NCI-H1417 treated with DMSO at 0.1 percent for 48 hours (cell line): ENCODE measurements around the gene OLAH.
"Not testable (repeated sequence)": the region's sequence is repeated elsewhere in the genome, so short reads cannot be mapped to it uniquely, and the experiment has no call there.

ENCODE experiments used
- DNase-seq: peaks from one replicate; lab custom pipeline; 2025; lab: John Stamatoyannopoulos, UW

The OLAH gene

DNA sequence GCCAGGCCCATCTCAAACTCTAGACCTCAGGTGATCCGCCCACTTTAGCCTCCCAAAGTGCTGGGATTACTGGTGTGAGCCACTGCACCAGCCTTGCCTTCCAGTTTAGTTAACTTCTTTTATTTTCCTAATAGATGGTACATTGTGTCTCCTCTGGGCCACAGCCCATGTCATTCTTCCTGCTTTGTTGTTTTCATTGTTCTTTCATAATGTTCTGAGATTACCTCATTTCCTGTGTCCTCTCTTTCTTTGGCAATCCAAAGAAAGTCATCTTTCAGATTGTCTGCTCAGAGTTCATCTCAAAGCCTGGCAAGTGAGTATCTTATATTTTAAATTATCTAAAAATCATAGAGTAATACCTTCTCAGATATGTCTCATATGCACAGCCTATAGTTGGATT, at the start of gene OLAH:
Gene OLAH (plus strand): TSS at position 270 of the 400 bp plus-strand sequence. CDS start 3,346 bp downstream, outside the sequence.
- DNase-seq: no peak

DNA sequence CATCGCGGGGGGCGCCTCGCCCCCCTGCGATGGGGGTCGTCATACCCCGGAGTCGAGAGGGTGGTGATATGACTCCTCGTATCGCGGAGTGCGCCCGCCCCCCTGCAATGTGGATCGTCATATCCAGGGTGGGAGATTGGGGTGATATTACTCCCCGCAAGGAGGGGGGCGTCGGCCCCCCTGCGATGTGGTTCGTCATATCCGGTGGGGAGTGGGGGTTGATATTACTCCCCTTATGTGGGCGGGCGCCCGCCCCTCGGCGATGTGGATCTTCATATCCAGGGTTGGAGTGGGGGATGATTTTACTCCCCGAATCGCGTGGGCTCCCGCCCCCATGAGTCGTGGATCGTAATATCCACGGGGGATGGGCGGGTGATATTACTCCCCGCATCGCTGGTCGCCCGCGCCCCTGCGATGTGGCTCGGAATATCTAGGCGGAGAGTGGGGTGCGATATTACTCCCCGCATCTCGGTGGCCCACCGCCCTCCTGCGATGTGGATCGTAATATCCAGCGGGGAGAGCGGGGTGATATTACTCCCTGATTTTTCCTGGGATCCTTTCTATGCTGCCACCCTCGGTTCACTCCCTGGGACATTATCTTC, 47.7 kb upstream of the OLAH start:
- DNase-seq: no peak

DNA sequence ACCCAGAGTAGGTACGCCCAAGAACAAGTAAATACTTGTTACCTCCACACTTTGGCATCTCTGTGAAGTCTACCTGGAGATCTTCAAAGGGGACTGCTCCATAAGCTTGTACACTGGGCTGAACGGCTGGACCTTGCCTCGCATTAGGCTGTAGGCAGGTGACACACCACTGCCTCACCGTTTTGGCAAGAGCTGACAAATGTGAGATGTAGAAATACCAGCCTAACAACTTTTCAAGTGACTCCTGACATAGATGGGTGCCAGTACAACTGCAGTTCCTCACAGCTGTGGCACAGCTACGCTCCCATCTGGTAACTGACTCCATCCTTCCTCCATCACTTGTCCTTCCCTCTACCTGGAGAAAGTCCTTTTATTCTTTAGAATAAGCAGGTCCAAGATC, 30.2 kb upstream of the OLAH start:
- not testable (repeated sequence) for DNase-seq

DNA sequence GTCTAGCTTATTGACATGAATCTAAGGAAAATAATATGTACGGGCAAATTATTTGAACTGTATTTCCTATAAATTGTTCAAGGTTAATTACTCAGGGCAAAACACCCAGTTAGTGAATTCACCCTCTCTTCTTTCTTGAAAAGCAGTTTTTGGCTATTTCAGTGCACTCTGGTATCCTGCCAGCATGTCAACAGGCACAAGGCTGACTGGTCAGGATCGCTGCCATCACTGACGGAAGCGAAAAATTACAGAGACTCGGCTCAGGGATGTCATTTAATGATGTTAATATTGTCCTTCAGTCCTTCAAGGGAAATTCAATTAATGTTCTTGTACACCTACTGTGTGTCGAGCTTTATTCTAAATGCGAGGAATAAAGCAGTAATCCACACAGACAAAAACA, 28.3 kb upstream of the OLAH start:
- no peak for DNase-seq

DNA sequence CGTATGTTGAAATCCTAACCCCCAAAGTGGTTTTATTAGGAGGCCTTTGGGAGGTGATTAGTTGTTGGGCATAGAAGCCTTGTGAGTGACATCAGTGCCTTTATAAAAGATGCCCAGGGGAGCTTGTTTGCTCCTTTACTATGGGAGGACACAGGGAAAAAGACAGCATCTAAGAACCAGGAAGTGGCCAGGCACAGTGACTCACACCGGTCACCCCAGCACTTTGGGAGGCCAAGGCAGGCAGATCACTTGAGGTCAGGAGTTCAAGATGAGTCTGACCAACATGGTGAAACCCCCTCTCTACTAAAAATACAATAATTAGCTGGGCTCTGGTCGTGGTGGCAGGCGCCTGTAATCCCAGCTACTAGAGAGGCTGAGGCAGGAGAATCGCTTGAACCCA, 22.8 kb upstream of the OLAH start:
- DNase-seq: not testable (repeated sequence)

DNA sequence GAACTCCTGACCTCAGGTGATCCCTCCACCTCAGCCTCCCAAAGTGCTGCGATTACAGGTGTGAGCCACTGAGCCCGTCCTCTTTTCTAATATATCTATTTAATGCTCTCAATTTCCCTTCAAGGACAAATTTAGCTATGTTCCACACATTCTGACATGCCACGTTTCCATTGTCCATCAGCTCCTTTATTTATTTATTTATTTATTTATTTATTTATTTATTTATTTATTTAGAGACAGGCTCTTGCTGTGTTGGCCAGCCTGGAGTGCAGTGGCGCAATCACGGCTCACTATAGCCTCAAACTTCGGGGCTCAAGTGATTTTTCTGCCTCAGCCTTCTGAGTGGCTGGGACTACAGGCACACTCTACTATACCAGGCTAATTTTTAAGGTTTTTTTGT, 20.7 kb upstream of the OLAH start:
- not testable (repeated sequence) for DNase-seq

DNA sequence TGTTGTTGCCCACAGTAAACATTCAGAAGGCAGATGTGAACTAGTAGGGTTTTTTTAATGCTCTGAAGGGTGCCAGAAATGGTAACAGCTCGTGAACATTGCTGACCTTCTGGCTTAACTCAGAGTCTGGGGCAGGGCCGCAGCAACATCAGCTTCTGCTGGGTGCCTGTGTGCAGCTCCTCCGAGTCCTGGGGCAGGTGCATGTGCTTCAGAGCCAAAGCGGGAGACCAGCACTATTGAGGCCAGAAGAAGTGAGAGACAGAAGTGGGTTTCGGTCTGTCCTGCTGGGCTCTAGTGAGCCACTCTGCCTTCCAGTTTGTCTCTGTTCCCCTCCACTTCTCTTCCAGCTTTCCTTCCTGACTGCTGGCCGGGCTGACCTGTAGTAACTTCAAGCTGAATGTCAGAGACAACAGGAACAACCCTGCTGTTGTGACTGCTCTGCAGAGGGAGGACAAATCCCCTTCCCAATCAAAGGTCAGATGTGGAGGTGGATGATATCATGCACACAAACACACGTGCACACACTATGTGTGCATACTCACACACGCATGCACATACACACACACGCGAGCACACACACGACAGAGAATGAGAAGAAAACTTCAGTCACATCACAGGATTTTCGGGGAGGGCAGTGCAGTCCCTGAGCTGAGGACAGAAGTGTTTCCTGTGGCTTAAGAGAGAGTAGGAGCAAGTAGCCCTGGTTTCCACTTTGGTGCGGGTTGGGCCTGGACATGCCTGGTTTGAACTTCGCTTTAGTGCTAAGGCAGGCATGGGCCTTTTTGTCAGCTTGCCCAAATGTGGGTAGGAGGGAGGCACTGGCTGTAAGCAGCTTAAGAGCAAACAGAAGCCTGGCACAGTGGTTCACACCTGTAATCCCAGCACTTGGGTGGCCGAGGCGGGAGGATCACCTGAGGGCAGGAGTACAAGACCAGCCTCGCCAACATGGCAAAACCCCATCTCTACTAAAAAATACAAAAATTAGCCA, 19.4 kb upstream of the OLAH start:
- not testable (repeated sequence) for DNase-seq

DNA sequence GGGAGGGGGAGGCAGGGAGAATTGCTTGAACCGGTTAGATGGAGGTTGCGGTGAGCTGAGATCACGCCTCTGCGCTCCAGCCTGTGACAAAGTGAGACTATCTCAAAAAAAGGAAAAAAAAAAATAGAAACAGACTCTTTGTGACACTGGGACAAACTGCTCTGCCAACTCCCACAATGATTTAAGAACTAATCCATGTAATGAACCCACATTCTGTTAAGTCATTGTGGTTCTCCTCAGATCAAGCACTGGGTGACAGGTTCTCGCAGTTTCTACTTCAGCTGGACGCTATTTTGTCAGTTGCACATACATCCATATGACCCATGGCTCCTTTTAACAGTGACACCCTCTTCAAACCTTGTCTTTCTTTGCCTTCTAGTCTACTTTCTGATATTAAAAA, 18.7 kb upstream of the OLAH start:
- DNase-seq: not testable (repeated sequence)

DNA sequence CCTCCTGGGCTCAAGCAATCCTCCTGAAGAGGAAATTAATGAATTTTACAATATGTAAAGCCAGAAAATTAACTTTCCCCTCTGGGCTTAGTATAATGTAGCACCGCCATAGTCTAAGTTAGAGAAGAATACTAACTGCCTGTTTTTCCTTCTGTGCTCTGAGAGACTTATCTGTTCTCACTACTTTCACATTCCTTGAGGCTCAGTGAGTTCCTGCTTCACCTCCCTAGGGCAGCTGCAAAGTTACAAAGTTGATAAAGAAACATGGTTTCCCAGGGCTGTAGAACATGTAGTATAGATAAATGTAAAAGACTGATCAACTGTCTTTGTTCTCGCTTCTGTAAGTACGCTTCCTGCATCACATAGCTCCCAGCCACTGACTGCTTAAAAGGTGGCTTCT, 16.0 kb upstream of the OLAH start:
- no peak for DNase-seq

DNA sequence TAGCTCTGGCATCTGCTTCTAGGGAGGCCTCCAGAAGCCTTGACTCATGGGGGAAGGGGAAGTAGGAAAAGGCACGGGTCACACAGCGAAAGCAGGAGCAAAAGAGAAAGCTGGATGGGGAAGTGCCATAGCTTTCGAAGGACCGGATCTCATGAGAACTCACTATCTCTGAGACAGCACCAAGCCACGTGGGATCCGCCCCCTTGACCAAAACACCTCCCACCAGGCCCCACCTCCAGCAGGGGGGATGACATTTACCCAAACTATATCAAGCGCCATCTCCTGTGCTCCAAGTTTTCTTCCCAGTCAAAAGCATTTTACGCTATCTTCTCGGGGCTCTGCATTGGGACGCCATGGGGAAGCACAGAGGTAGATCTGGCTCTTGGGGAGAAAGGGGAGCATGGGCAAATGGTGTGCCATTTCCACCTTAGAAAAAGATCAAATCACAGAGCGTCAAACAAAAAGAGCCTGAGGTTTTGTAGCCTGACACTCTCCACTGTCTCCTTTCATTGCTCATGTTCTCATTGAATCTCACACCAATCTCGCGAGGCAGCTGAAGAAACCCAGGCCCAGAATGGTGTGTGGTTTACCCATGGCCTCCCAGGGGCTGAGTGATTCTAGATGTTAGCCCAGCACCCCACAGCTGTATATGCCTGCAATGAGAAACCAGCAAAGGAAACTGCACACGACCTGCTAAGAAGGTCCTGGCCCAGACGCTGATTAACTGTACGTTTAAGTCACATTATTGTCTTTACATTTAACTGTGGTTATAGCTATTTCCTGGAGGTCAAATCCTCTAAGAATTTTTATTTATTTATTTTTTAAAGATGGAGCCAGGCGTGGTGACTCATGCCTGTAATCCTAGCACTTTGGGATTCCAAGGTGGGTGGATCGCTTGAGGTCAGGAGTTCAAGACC, 8.1 kb upstream of the OLAH start:
- DNase-seq: no peak

DNA sequence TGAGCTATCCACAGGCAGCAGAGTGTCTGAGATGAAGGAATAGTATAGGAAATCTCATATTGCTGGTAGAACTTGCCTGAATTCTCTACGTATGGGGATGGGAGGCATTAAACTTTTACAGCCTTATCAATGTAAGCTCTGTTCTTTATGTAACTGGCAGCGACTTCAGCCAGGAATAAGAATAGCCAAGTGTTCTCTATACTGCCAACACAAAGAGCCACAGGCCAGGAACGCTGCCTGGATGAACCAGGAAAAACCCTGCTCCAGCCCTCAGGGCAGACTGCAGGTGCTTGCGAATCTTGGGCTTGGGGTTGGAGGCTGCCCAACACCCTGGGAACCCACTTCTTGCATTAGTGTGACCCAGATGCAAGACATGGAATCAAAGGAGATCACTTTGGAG, 6.1 kb upstream of the OLAH start:
- DNase-seq: no peak

DNA sequence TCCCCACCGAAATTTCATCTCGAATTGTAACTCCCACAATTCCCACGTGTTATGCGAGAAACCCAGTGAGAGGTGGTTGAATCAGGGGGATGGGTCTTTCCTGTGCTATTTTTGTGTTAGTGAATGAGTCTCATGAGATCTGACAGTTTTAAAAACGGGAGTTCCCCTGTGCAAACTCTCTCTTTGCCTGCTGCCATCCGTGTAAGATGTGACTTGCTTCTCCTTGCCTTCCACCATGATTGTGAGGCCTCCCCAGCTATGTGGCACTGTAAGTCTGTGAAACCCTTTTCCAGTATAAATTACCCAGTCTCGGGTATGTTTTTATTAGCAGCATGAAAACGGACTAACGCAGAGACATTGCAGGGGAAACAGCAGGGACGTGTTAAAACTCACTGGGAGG, 5.3 kb upstream of the OLAH start:
- no peak for DNase-seq

DNA sequence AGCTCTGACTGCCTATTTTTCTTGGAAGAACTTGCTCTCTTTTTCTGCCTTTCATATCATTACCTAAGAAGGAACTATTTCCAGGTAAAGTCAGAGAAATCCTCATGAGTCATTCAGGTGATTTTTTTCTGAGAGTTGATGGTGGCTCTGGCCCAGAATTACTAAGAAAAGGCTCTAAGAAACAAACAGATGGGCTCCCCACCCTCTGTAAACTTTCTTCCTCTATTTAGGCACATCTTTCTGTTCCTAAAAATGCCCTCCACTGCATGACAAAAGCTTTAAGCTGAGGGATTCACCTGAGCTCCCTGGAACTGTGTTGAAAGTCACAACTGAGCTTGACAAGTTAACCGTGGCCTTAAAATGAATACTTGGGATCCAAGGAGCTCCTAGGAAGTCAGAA, 1.6 kb downstream of the OLAH start:
- DNase-seq: no peak

DNA sequence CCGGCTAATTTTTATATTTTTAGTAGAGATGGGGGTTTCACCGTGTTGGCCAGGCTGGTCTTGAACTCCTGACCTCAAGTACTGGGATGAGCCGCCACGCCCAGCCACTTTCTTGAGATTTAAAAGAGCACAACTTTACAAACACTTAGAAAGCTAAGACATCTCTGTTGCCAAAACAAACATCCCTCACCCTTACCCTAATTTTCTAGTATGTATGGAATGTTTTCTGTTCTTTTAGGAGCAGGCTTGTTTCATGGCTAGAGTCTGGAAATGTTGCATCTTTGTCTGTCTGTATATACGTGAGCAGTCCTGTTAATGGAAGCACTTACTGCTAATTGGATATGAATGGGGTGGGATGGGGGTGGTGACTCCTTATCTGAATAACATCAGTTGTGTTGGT, 2.9 kb downstream of the OLAH start:
- DNase-seq: no peak

DNA sequence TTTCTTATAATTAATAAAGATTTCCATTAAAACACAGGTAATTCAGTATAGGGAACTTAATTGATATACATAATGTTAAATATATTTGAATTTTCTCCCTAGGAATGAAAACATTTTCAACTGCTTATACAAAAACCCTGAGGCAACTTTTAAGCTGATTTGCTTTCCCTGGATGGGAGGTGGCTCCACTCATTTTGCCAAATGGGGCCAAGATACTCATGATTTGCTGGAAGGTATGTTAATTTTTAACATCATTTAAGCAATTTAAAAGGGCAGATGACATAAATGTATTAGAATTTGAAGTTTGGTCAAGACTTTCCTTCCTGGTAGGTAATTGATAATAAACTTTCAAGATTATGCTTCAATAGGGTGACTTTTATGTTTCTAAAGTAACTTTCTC, 5.8 kb downstream of the OLAH start:
- no peak for DNase-seq

DNA sequence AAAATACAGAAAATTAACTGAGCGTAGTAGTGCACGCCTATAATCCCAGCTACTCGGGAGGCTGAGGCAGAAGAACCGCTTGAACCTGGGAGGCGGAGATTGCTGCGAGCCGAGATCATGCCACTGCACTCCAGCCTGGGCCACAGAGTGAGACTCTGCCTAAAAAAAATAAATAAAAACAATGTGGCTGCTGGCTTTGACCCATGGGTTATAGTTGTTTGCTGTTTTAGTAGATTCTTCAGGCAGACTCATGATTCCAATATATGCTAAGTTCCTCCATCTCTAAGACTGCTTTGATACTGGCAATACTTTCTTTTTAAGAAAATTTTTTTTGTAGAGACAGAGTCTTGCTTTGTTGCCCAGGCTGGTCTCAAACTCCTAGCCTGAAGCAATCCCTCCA, 8.4 kb downstream of the OLAH start:
- no peak for DNase-seq

DNA sequence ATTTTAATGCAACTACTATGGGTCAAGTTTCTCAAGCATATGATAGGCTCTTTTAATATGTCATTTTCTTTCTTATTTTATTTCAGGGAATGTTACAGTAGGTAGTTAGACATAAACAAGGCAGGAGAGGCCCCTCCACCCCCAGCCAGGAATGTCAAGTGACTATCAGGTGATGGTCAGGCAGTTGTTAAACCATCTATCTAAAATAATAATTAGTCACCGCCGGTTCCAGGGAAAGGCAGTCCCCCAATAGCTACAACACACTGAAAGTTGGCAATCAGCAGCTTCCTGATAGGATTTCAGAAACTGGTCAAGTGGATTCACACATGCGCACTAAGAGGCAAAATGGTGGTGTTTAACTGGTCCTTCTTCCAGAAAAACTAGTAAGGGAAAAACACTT, 9.3 kb downstream of the OLAH start:
- no peak for DNase-seq

DNA sequence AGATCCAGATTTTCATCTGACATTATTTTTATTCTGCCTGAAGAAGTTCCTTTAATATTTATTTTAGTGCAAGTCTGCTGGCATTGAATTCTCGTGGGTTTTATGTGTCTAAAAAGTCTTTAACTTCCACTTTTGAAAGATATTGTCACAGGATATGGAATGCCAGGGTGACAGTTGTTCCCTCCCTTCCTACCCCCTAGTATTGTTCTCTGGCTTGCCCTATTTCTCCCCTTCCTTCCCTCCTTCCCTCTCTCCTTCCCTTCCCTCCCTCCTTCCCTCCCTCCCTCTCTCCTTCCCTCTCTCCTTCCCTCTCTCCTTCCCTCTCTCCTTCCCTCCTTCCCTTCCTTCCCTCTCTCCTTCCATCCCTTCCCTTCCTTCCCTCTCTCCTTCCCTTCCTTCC, 14.9 kb downstream of the OLAH start:
- no peak for DNase-seq

DNA sequence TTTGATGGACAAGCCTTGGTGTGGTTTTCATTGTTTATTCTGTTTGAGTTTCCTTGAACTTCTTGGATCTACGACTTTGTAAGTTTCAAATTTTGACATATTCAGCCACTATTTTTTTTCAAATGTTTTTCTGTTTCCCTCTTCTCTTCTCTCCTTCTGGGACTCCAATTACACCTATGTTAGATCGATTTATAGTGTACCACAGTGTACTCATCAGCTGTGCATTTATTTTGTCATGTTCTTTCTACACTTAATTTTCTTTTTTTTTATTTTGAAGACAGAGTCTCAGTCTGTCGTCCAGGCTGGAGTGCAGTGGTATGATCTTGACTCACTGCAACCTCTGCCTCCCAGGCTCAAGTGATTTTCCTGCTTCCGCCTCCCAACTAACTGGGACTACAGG, 16.2 kb downstream of the OLAH start:
- DNase-seq: no peak

DNA sequence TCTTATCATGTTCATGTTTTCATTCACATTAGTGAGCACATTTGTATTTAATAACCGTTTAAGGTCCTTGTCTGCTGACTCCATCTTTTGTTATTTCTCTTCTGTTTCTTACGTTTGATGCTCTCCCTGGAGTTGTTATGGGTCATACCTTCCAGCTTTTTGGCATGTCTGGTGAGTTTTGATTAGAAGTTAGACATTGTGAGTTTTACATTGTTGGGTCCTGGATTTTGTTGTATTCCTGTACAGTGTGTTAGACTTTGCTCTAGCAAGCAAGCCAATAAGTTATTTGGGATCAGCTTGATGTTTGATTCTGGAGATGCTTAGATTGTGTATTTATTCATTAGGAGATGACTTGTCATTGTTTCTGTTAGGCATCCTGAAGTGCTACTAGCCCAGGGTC, 16.9 kb downstream of the OLAH start:
- no peak for DNase-seq

DNA sequence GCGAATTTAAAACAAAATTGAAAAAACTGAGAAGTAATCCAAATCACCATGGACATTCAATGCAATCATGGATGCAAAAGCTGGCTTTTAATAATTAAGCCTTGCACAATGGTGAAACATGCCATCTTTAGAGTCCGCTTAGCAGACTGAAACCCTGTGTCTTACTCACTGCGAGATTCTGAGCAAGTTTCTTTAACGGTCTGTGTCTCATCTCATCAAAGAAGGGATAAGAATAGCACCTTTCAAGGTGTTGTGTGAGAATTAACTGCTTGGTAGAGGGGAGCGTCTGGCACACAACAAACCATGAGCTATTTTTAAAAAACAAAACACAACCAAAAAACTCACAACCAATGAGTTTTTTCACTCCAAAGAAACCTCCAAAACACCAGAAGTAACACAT, 23.4 kb downstream of the OLAH start:
- DNase-seq: no peak

DNA sequence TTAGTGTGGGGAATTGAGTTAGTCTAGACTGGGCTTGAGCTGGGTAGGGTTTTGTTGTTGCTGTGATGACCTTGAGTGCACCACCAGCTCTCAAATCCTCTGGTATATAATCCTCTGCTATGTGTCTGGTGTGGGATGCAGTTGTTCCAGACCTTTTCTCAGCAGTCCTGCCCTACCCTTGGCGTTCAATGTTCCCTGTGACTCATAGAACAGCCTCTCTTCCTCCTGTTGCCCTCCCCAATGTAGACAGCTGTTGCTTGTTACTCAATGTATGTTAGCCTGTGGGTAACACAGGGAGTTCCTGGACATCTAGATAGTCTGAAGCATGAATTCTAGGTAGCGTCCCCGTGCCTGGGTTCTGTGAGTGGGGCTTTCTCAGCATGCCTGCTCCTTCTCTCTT, 25.1 kb downstream of the OLAH start:
- no peak for DNase-seq
